GM21786 (cell line): ENCODE data around the gene KDM4B.

Experiments used
- ATAC-seq: cut with Tn5 transposase; IDR thresholded peaks from one replicate; pipeline ENCODE4 v1.9.1; 2021; ENCODE audit not compliant: unreplicated experiment

KDM4B gene

DNA sequence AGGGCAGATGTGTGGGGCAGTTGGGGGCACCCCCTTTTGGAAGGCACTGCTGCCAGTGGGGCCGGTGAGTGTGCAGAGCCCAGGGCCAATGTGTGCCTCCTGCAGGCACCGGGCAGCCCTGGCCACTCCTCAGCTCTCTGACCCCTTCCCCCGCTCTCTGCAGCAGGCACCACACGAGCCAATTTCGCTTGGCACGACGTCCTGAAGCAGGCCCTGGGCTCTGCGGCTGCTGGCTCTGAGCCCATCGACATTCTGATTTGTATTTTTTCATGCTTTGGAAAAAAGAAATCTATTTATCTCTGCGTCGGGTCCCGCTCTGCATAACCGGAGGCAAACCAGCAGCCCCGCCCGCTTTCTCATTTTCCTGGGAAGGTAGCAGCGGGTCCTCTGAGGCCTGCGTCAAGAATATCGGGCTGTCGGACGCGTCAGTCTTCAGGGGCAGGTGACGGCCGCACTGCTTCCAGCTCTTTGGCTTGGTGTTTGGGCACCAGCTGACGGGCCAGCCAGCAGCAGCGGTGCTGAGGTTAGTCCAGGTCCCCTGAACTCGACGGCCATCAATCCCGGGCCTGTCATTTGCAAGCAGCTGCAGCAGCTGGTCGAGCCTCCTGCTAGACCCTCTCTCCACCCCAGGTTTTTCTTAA is 134.3 kb downstream of the KDM4B start:
- ATAC-seq, result no peak

DNA sequence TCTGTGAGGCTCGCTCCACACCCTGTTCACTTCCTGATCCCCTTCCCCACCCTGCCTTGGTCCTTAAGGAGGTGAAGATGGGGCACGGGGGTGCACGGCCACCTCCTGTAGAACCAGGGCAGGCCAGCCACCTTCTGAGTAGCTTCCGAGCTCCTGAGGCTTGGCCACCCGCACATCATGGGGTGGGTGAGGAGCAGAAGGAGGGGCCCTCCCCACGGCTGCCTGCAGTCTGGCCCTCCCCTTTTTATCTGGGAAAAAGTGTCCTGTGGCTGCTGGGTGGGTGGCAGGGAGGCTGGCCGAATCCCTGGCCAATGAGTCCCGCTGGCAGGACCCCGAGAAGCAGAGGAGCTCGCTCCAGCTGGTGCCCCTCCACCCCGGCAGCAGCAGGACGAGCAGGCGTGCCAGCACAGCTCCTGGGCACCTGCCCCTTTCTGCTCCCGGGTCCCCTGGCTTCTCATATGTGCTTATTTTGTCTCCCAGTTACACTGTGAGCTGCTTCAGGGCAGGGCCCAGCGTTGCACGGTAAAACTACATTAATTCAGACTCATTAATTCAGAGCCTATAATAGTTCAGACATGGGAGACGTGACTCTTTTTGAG is 135.0 kb downstream of the KDM4B start:
- no peak for ATAC-seq

GRCh38 chr19:5104871-5105351 is 136.0 kb downstream of the KDM4B start:
- ATAC-seq, result no peak

- ATAC-seq, result no peak
Observed at GRCh38 chr19:5106191-5106726, 137.3 kb downstream of the KDM4B start.

DNA sequence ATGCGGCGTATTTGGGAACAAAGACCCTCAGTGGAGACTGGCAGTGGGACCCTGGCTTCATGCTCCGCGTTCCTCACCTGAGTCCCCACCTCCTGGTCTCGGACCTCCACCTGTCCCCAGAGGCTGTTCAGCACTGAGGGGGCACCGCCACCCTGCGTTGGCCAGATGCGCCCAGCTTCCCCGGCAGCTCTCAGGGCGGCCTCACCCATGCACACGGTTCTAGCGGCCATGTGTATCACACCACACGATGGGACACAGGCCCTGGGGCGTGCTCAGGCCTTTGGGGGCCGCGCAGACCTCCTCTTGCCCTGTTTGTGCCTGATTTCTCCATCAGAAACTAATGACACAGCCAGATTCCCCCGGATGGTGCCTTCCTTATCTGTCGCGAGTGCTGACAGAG is 138.1 kb downstream of the KDM4B start:
- ATAC-seq, result no peak

GRCh38 chr19:5107432-5108122 is 138.7 kb downstream of the KDM4B start:
- ATAC-seq, result no peak

DNA sequence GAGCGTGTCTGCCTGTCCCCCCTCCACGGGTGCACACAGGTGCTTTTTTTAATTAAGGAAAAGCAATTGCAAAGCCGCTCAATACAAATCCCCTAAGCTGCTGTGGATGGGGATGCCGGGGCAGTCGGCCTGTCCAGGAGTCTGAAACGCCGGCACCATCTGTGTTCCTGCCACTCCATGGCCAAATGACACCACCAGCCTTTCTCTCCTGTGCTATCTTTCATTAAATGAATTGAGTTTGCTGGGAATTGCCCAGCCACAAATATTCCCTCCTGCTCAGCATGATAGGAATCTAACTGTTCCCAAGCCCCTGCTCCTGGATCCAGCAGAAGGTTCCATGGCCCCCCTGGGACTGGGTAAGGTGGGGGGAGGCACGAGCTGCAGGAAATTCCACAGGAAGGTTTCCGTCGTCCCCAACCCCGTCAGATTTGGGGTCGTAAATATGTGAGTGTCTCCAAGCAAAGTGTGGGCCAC is 139.2 kb downstream of the KDM4B start:
- no peak for ATAC-seq

DNA sequence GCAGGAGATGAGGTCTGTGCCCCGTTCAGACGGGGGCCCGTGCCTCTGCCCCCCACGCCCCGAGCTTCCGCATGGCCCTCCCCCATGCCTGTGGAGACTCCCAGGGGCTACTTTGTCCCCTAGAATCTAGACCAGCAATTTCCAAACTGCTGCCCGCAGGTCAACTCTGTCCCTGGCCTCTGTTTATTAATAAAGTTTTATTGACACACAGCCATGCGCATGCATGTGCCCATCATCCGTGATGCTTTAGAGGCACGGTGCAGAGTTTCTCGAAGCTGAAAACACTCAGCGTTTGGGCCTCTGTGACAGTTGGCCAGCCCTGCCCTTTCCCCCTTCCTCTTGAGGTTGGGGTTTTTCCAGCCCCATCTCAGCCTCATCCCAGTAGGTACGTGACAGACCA is 140.0 kb downstream of the KDM4B start:
- no peak for ATAC-seq

GRCh38 chr19:5109560-5109959 is 140.6 kb downstream of the KDM4B start:
- ATAC-seq, result no peak

DNA sequence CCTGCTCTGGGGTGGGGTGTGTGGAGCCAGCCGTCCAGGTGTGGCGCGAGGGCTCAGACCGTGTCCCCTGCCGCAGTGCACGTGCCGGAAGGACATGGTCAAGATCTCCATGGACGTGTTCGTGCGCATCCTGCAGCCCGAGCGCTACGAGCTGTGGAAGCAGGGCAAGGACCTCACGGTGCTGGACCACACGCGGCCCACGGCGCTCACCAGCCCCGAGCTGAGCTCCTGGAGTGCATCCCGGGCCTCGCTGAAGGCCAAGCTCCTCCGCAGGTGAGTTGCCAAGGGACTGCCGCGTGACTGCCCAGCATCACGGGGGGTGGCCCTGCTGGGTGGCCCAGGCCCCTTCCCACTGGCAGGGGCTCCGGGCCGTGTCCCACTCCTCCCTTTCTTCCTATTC is 141.6 kb downstream of the KDM4B start:
- ATAC-seq, result no peak

DNA sequence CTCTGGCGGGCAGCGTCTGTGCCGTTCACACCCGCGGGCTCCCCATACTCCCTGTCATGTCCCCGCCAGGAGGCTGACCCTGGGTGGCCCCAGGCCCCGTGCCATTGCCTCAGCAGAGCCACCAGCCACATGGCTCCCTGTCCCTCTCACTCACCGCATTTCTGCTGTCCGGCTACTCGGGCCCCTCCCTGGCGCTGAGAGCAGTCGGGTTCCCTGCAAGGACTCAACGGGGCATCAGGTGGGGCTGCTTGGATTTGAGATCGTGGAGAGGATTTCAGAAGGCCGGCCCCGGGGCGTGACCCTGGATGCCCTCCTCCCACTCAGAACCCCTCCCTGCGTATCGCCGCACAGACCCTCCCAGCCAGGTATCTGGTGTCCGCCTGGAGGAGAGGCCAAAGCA is 142.1 kb downstream of the KDM4B start:
- ATAC-seq, result no peak

GRCh38 chr19:5112175-5112574 is 143.3 kb downstream of the KDM4B start:
- ATAC-seq, result no peak

GRCh38 chr19:5112681-5113575 is 144.0 kb downstream of the KDM4B start:
- no peak for ATAC-seq

DNA sequence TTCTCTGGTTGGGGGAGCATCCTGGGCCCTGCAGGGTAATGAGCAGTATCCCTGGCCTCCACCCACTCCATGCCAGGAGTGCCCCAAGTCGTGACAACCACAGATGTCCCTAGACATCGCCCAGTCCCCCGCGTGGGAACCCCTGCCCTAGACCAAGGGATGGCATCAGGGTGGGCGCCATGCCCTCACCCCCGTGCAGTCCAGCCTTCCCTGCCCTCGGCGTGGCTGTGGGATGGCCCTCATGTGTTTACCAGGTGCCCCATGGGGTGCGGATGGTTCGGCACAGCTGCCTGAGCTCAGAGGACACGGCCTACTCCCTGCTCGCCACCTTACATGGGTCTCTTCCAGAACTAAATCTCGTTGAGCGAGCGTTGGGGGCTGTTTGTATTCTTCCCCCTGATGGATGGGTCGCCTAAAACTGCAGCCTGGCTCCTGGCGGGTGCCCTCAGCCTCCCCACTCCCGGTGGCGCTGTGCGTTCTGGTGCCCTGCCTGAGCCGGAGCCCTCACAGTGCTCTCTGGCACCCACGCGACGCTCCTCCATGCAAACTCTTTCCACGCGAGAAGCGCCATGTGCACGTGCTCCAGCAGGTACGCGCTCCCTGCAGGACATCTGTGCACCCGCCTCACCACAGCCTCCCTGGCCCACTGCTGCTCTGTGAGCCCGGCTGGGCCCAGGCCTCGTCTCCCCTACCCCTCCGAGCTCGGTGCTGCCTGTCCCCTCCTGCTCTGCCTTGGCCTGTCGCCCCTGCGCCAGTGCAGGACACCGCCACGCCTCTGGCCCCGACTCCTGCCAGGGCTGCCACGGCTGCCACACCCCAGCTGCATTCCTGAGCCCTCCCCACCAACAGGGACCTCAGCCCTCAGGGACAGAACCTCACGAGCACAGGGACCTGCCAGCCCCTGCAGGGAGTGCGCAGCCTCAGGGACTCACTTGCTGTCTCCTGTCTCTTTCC is 145.0 kb downstream of the KDM4B start:
- no peak for ATAC-seq

DNA sequence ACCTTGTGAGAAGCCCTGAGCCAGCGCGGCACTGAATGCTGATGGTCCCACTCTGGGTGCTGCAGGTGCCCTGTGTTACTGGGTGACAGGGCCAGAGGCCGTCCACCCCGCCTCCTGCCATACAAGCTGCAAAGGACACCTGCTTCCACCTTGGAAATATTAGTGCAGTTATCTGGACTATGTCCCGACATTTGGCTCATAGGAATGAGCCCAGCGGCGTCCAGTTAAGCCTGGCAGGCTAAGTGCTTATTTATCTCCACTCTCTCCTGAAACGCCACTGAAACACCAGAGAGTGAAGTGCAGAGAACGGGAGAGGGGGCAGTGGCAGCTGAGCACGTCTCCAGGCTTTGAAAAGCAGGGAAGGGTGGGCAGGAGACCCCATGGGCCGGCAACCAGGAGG is 145.8 kb downstream of the KDM4B start:
- no peak for ATAC-seq

DNA sequence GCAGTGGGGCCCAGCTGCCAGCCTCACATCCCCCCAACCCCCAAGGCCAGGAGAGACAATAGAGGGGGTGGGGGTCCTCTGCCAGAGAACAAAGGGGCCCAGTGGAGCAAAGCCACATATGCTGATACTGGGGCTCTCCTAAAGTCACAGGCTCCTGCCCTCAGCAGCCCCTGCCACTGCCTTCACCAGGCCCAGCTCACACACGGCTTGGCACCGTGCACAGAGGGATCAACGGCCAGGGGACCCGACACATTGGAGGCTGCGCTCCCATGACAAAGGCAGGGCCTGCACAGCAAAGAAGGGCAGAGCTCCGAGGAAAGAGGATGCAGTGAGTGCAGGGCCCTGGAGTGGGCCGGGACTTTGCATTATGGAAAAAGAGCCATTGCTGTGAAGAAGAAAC is 146.4 kb downstream of the KDM4B start:
- ATAC-seq, result no peak

- ATAC-seq, result no peak
Observed at GRCh38 chr19:5115771-5116202, 146.9 kb downstream of the KDM4B start.

- ATAC-seq, result no peak
Observed at GRCh38 chr19:5116292-5116691, 147.4 kb downstream of the KDM4B start.

DNA sequence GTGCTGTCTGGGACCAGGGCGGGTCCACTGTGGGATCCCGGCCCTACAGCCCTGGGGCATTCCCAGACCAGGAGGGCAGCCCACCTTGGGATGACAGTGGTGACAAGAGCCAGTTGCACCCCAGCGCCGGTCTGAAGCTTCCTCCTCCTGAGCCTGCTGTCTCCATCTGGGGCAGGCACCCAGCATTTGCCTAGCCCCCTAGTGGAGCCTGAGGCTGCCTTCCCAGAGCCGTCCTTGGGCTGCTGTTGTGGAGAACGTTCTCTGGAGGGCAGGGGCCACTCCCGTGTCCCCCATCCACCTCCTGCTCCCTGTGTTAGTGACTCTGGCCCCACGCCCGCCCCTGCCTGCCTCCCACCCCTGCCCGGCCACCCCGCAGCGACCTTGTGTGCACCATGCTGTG is 148.5 kb downstream of the KDM4B start:
- no peak for ATAC-seq

- ATAC-seq, result no peak
Observed at GRCh38 chr19:5118026-5118425, 149.1 kb downstream of the KDM4B start.
